BJ (cell line): ENCODE measurements around the gene ATAD3B. TPM values are rescaled to one million over a fixed set of nuclear protein-coding genes. Genes with fewer than 3 reads are reported as not detected.
"Not testable (repeated sequence)": the region's sequence is repeated elsewhere in the genome, so short reads cannot be mapped to it uniquely, and the experiment has no call there.

Experiments used
- CTCF ChIA-PET: fragments of 350-600 bp; formaldehyde crosslinking; extraction: SDS; loops from one replicate; lab custom pipeline; 2021; ENCODE audit warnings: antibody characterized with exemption, inconsistent platforms; lab: Yijun Ruan, JAX
- POLR2A ChIA-PET: fragments of 300-600 bp; sonication (Branson Sonifier 250); formaldehyde crosslinking; extraction: SDS; loops from one replicate; lab custom pipeline; 2021; ENCODE audit warnings: antibody characterized with exemption; lab: Charles Lee
- DNase-seq: peaks from one replicate; pipeline ENCODE4 v3.0.0-alpha.2; 2011; ENCODE audit warnings: low read depth
- H3K27me3 ChIP-seq: 2 replicates; pipeline ENCODE4 v1.6.0; 2011; ENCODE audit warnings: low read length; ENCODE audit not compliant: control insufficient read depth, insufficient read depth
- H3K36me3 ChIP-seq: 2 replicates; pipeline ENCODE4 v1.5.1; 2011; ENCODE audit warnings: low read length; ENCODE audit not compliant: control insufficient read depth, insufficient read depth
- H3K4me3 ChIP-seq: 2 replicates; pipeline ENCODE4 v1.5.1; 2011; ENCODE audit warnings: low read depth, mild to moderate bottlenecking, control low read depth, low read length
- CTCF ChIP-seq: IDR thresholded peaks from 2 replicates; pipeline ENCODE4 v1.5.1; 2011; ENCODE audit warnings: low read depth, mild to moderate bottlenecking, control low read depth, inconsistent platforms, low read length, moderate library complexity; ENCODE audit not compliant: insufficient read depth
- polyA plus RNA-seq: library from polyadenylated mRNA; depleted of rRNA; stranded (reverse); fragments of >200 nt; gene quantifications from 2 replicates; pipeline ENCODE4 v1.2.3, GENCODE V29; 2011

The ATAD3B gene
- polyA plus RNA-seq, 1 experiment = 12.5 TPM

- ChIA-PET CTCF (no interaction called here), POLR2A (no interaction called here)
- Histone ChIP-seq H3K27me3 (no peaks in the 10 kb centered on the region), H3K36me3 (peaks cover 15% of the 10 kb centered on the region), H3K4me3 (no peak overlapping the region)
- DNase-seq = no peak
- no peak for TF ChIP-seq CTCF
Observed at GRCh38 chr1:1517973-1518620, 46.5 kb downstream of the ATAD3B start.

- POLR2A ChIA-PET, CTCF ChIA-PET: not testable (repeated sequence)
Observed at GRCh38 chr1:1518621-1519007, 47.0 kb downstream of the ATAD3B start.

GRCh38 chr1:1519805-1520505 is 48.4 kb downstream of the ATAD3B start:
- CTCF ChIA-PET, H3K4me3 ChIP-seq, DNase-seq, H3K27me3 ChIP-seq, POLR2A ChIA-PET: not testable (repeated sequence)
- peaks cover 17% of the 10 kb centered on the region for H3K36me3 ChIP-seq

More at GRCh38 chr1:1518621-1519007, 47.0 kb downstream of the ATAD3B start:
- DNase-seq, H3K27me3 ChIP-seq, H3K4me3 ChIP-seq: not testable (repeated sequence)
- H3K36me3 ChIP-seq = peaks cover 15% of the 10 kb centered on the region

GRCh38 chr1:1521331-1521730 is 49.8 kb downstream of the ATAD3B start:
- ChIA-PET CTCF (no interaction called here), POLR2A (no interaction called here)
- no peak for TF ChIP-seq CTCF
- H3K36me3 ChIP-seq = peaks cover 16% of the 10 kb centered on the region
- no peaks in the 10 kb centered on the region for H3K27me3 ChIP-seq
- no peak for DNase-seq
- H3K4me3 ChIP-seq = no peak overlapping the region

GRCh38 chr1:1522536-1522935 is 51.0 kb downstream of the ATAD3B start:
- POLR2A ChIA-PET, H3K4me3 ChIP-seq, H3K27me3 ChIP-seq, CTCF ChIA-PET, DNase-seq: not testable (repeated sequence)
- H3K36me3 ChIP-seq = peaks cover 18% of the 10 kb centered on the region

GRCh38 chr1:1523226-1523625 is 51.7 kb downstream of the ATAD3B start:
- POLR2A ChIA-PET, DNase-seq, H3K27me3 ChIP-seq, CTCF ChIA-PET, H3K4me3 ChIP-seq: not testable (repeated sequence)
- H3K36me3 ChIP-seq = peaks cover 13% of the 10 kb centered on the region

- not testable (repeated sequence) for DNase-seq
Observed at GRCh38 chr1:1523651-1524050, 52.1 kb downstream of the ATAD3B start.

GRCh38 chr1:1524750-1525383 is 53.3 kb downstream of the ATAD3B start:
- DNase-seq, CTCF ChIA-PET, H3K4me3 ChIP-seq, H3K27me3 ChIP-seq, POLR2A ChIA-PET: not testable (repeated sequence)
- H3K36me3 ChIP-seq = peaks cover 17% of the 10 kb centered on the region

More at GRCh38 chr1:1523651-1524050, 52.1 kb downstream of the ATAD3B start:
- H3K4me3 ChIP-seq, CTCF ChIA-PET, POLR2A ChIA-PET, H3K27me3 ChIP-seq: not testable (repeated sequence)
- H3K36me3 ChIP-seq = peaks cover 11% of the 10 kb centered on the region

GRCh38 chr1:1526476-1526875 is 54.9 kb downstream of the ATAD3B start:
- H3K27me3 ChIP-seq, POLR2A ChIA-PET, H3K4me3 ChIP-seq, CTCF ChIA-PET, DNase-seq: not testable (repeated sequence)
- peaks cover 14% of the 10 kb centered on the region for H3K36me3 ChIP-seq
